Upper lobe of left lung (tissue), 6 donors: ENCODE measurements around the gene C16orf74. TPM values are rescaled to one million over a fixed set of nuclear protein-coding genes. Genes with fewer than 3 reads are reported as not detected.
A peak's percentile ranks its signal among the peaks of the same experiment; 100 is the strongest.

ENCODE experiments used
- ATAC-seq, 2 donors: fragments of 200-7000 bp; cut with Tn5 transposase; one replicate each; pipeline ENCODE4 v1.9.1; 2022; ENCODE audit warnings: mild to moderate bottlenecking in 2 of 2, moderate library complexity in 2 of 2; ENCODE audit not compliant: low FRiP score in 2 of 2
- DNase-seq, 2 donors: peaks; one replicate each; pipeline ENCODE4 v3.0.0-alpha.2; 2019 to 2020
- H3K27ac ChIP-seq, 4 donors: fragments of 200-600 bp; sonication (generic); one replicate each; pipeline ENCODE4 v1.5.1; 2016 to 2019
- H3K27me3 ChIP-seq, 4 donors: fragments of 200-600 bp; sonication (generic); one replicate each; pipeline ENCODE4 v1.5.1; 2017 to 2019
- H3K36me3 ChIP-seq, 4 donors: fragments of 200-600 bp; sonication (generic); one replicate each; pipeline ENCODE4 v1.5.1; 2016 to 2019
- H3K4me1 ChIP-seq, 4 donors: fragments of 200-600 bp; sonication (generic); one replicate each; pipeline ENCODE4 v1.5.1; 2018 to 2019
- H3K4me3 ChIP-seq, 4 donors: fragments of 200-600 bp; sonication (generic); one replicate each; pipeline ENCODE4 v1.5.1; 2017 to 2019; ENCODE audit warnings: mild to moderate bottlenecking in 2 of 4, moderate library complexity in 1 of 4
- H3K9me3 ChIP-seq, 4 donors: fragments of 200-600 bp; sonication (generic); one replicate each; pipeline ENCODE4 v1.5.1; 2018 to 2019
- CTCF ChIP-seq, 6 experiments: fragments of 450-650 bp in 4 of 6; fragments of 200-600 bp in 2 of 6; sonication (generic) in 2 of 6; IDR thresholded peaks; one replicate each; pipeline ENCODE4 v1.5.1; 2016 to 2019; ENCODE audit warnings: antibody characterized with exemption in 6 of 6
- EP300 ChIP-seq, 4 donors: sonication (generic); formaldehyde crosslinking; IDR thresholded peaks; one replicate each; pipeline ENCODE4 v1.5.1; 2017; ENCODE audit warnings: antibody characterized with exemption in 4 of 4, control low read depth in 2 of 4
- POLR2A ChIP-seq, 4 donors: fragments of 450-650 bp; IDR thresholded peaks; one replicate each; pipeline ENCODE4 v1.5.1; 2016 to 2017; ENCODE audit warnings: antibody characterized with exemption in 4 of 4, mild to moderate bottlenecking in 2 of 4
- POLR2AphosphoS5 ChIP-seq, 2 donors: sonication (generic); formaldehyde crosslinking; IDR thresholded peaks; one replicate each; pipeline ENCODE4 v1.5.1; 2017; ENCODE audit warnings: antibody characterized with exemption in 2 of 2
- WGBS, 2 donors: methylation state at CpG; one replicate each; pipeline ENCODE4 v1.1.5; 2017 to 2018; 5-methylcytosine and 5-hydroxymethylcytosine counted together
- total RNA-seq, 6 donors: library from RNA; depleted of rRNA in 4 of 6; stranded (reverse); fragments of >200 nt in 4 of 6; gene quantifications; one replicate each; pipeline versions ENCODE4 v1.1.0 to v1.2.1, GENCODE V29; 2016 to 2021
- donor health status: DM: no; HTN: no; CAD: no; lungs with moderate emphysema.
- donor health status: DM: no; HTN: yes; CAD: no; lungs with severe emphysema.

C16orf74 gene
- total RNA-seq, 6 donors from 2014 or later = 1.2 to 6.3 (median 4.1) TPM; not detected in 1

- WGBS, 2 donors = 83 to 89% methylated on average over 2 of the region's 2 CpGs
- no peaks in the 10 kb centered on the region for H3K9me3 ChIP-seq
- TF ChIP-seq POLR2A (IDR thresholded peaks at IDR 0.05) (no peak), EP300 (IDR thresholded peaks at IDR 0.05) (no peak), CTCF (IDR thresholded peaks at IDR 0.05) (no peak), POLR2AphosphoS5 (IDR thresholded peaks at IDR 0.05) (no peak)
- H3K27me3 ChIP-seq = no peaks in the 10 kb centered on the region
- H3K4me3 ChIP-seq = no peak overlapping the region
- H3K27ac ChIP-seq = no peak overlapping the region
- peaks cover 0 to 9% (median 2%) of the 10 kb centered on the region in 4 donors for H3K4me1 ChIP-seq
- no peak for DNase-seq
- ATAC-seq = no peak
- H3K36me3 ChIP-seq = no peaks in the 10 kb centered on the region
Observed at GRCh38 chr16:85763616-85764015, 12.7 kb upstream of the C16orf74 start.

GRCh38 chr16:85762970-85763369 lies 12.1 kb upstream of the C16orf74 start:
- TF ChIP-seq POLR2AphosphoS5 (IDR thresholded peaks at IDR 0.05) = no peak
- TF ChIP-seq POLR2A (IDR thresholded peaks at IDR 0.05) = no peak
- no peak for TF ChIP-seq EP300 (IDR thresholded peaks at IDR 0.05)
- no peak for TF ChIP-seq CTCF (IDR thresholded peaks at IDR 0.05)
- peak in 1 of 2 donors; percentile 52 for ATAC-seq
- 87 to 90% methylated on average over 2 to 9 of the region's 12 CpGs for WGBS, 2 donors

GRCh38 chr16:85761861-85762260 lies 11.0 kb upstream of the C16orf74 start:
- H3K36me3 ChIP-seq = no peaks in the 10 kb centered on the region
- TF ChIP-seq POLR2A (IDR thresholded peaks at IDR 0.05) = no peak
- TF ChIP-seq CTCF (IDR thresholded peaks at IDR 0.05) = no peak
- no peak for TF ChIP-seq POLR2AphosphoS5 (IDR thresholded peaks at IDR 0.05)
- no peak for TF ChIP-seq EP300 (IDR thresholded peaks at IDR 0.05)
- no peak overlapping the region for H3K4me3 ChIP-seq
- ATAC-seq (no peak), DNase-seq (no peak)
- 51 to 68% methylated on average over 4 to 6 of the region's 6 CpGs for WGBS, 2 donors
- H3K27me3 ChIP-seq = no peaks in the 10 kb centered on the region
- no peak overlapping the region for H3K27ac ChIP-seq
- H3K4me1 ChIP-seq = peaks cover 0 to 9% (median 2%) of the 10 kb centered on the region in 4 donors
- H3K9me3 ChIP-seq = no peaks in the 10 kb centered on the region

More at GRCh38 chr16:85762970-85763369, 12.1 kb upstream of the C16orf74 start:
- no peaks in the 10 kb centered on the region for H3K9me3 ChIP-seq
- no peaks in the 10 kb centered on the region for H3K27me3 ChIP-seq
- peaks cover 0 to 9% (median 2%) of the 10 kb centered on the region in 4 donors for H3K4me1 ChIP-seq
- no peak overlapping the region for H3K4me3 ChIP-seq
- no peaks in the 10 kb centered on the region for H3K36me3 ChIP-seq
- no peak for DNase-seq
- H3K27ac ChIP-seq = no peak overlapping the region

- ATAC-seq = peak; percentile 58 to 62
Observed at GRCh38 chr16:85759631-85760419, 8.9 kb upstream of the C16orf74 start.

More at GRCh38 chr16:85759631-85760419, 8.9 kb upstream of the C16orf74 start:
- peaks cover 0 to 9% (median 2%) of the 10 kb centered on the region in 4 donors for H3K4me1 ChIP-seq
- H3K27ac ChIP-seq = no peak overlapping the region
- peak overlapping the region in 1 of 4 donors; percentile 14 for H3K4me3 ChIP-seq
- DNase-seq = peak in 1 of 2 donors; percentile 65
- no peaks in the 10 kb centered on the region for H3K9me3 ChIP-seq
- H3K36me3 ChIP-seq = no peaks in the 10 kb centered on the region
- H3K27me3 ChIP-seq = no peaks in the 10 kb centered on the region
- TF ChIP-seq POLR2AphosphoS5 (IDR thresholded peaks at IDR 0.05) (no peak), CTCF (IDR thresholded peaks at IDR 0.05) (peak in 5 of 6 experiments; percentile 21 to 49 (median 32)), EP300 (IDR thresholded peaks at IDR 0.05) (no peak), POLR2A (IDR thresholded peaks at IDR 0.05) (no peak)
- 58 to 69% methylated on average over 16 to 20 of the region's 20 CpGs for WGBS, 2 donors
